Measurements from ENCODE around the gene PTGR3. TPM values are rescaled to one million over a fixed set of nuclear protein-coding genes. Genes with fewer than 3 reads are reported as not detected.

Gene PTGR3
- total RNA-seq, 1 experiment from 2014 or later: 9.3 TPM

DNA sequence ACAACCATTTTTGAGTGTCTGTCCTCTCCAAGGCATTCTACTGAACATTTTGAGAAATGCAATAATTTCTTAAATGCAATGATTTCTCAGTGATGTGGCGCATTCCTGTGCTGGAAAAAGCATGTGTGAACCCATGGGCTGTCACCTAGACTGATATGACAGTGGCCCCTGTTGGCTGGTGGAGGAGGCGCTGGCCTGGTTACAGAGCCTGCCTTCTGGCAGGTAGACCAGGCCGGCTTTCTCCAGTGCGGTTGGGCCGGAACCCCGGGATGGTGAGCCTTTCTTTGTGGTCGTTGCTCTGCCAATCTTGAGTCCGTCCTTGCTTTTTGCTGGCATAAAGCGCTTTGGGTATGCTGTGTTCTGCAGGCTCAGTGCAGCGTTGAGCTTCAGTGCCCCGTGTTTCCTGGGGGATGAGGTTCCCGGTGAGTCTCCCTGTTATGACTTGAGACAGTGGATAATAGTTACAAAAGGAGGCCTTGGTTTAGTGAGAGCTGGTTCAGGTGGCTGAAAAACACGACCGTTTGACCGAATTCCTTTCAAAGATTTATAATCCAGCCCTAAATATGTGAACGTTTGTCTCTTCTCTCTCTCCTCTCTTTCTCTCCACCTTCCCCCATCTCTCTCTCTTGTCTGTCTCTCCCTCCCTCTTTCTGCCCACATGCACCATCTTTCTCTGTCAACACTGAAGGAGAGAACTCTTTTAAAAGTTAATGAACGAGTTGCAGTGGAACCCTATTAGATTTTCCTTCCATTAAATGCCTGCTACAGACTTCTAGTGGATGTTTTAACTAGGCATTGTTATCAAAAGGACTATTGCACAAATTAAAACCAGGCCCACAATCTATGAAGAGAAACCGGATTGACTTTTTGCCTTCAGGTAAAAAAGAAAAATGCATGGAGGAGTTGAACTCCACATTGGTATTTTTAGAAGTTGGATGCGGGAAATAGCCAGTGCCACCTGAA, 35.7 kb upstream of the PTGR3 start:
- Histone ChIP-seq H3K4me3 (ENCODE audit: low read depth, low read length) (no peak overlapping the region), H3K9me3 (no peaks in the 10 kb centered on the region), H3K27me3 (replicated peaks; ENCODE audit: control insufficient read depth, insufficient read depth, low read length) (no peaks in the 10 kb centered on the region), H3K4me1 (no peaks in the 10 kb centered on the region), H3K36me3 (ENCODE audit: control insufficient read depth, insufficient read depth, low read length) (no peaks in the 10 kb centered on the region)
- TF ChIP-seq, protein P1, sequence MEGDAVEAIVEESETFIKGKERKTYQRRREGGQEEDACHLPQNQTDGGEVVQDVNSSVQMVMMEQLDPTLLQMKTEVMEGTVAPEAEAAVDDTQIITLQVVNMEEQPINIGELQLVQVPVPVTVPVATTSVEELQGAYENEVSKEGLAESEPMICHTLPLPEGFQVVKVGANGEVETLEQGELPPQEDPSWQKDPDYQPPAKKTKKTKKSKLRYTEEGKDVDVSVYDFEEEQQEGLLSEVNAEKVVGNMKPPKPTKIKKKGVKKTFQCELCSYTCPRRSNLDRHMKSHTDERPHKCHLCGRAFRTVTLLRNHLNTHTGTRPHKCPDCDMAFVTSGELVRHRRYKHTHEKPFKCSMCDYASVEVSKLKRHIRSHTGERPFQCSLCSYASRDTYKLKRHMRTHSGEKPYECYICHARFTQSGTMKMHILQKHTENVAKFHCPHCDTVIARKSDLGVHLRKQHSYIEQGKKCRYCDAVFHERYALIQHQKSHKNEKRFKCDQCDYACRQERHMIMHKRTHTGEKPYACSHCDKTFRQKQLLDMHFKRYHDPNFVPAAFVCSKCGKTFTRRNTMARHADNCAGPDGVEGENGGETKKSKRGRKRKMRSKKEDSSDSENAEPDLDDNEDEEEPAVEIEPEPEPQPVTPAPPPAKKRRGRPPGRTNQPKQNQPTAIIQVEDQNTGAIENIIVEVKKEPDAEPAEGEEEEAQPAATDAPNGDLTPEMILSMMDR (IDR thresholded peaks at IDR 0.05; ENCODE audit: insufficient read depth in 1 of 2, low read depth in 1 of 2, low read length in 1 of 2, severe bottlenecking in 1 of 2, unreplicated experiment in 1 of 2): peak in 1 of 2 experiments; percentile 42
- intact Hi-C loops (cut with micrococcal nuclease; ENCODE audit: unreplicated experiment): no loop called here
- Mint-ChIP-seq H3K27ac (ENCODE audit: unreplicated experiment) (no peak overlapping the region), H3K4me1 (ENCODE audit: low read depth, unreplicated experiment) (no peaks in the 10 kb centered on the region), H3K9me3 (ENCODE audit: unreplicated experiment) (no peaks in the 10 kb centered on the region), H3K4me3 (ENCODE audit: unreplicated experiment) (no peak overlapping the region), H3K36me3 (ENCODE audit: insufficient read depth, unreplicated experiment) (no peaks in the 10 kb centered on the region), H3K27me3 (ENCODE audit: insufficient read depth, unreplicated experiment) (no peaks in the 10 kb centered on the region)
- BruUV-seq (replicated peaks): no TSS peak
- ChIA-PET CTCF (interaction anchor here (0.6 kb wide), 1 partner anchor 60 kb away, joined by 3 read pairs; no protein-coding TSS in a partner anchor), POLR2A (no interaction called here)
- peak in 1 of 2 experiments; percentile 31 for DNase-seq

DNA sequence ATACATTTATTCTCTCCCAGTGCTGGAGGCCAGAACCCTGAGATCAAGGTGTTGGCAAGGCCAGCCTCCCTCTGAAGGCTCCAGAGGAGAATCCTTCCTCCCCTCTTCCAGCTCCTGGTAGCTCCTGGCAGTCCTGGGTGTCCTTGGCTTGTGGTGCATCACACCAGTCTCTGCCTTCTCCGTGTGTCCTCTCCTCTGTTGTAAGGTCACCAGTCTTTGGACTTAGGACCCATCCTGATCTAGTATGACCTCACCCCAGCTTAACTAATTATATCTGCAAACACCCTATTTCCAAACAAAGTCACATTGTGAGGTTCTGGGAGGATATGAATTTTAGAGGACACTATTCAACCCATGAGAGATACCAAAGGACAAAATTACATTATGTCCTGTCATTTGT, 32.8 kb upstream of the PTGR3 start:
- TF ChIP-seq, protein P1 (IDR thresholded peaks at IDR 0.05; ENCODE audit: insufficient read depth in 1 of 2, low read depth in 1 of 2, low read length in 1 of 2, severe bottlenecking in 1 of 2, unreplicated experiment in 1 of 2): no peak
- Histone ChIP-seq H3K4me3 (ENCODE audit: low read depth, low read length) (no peak overlapping the region), H3K4me1 (no peaks in the 10 kb centered on the region), H3K36me3 (ENCODE audit: control insufficient read depth, insufficient read depth, low read length) (no peaks in the 10 kb centered on the region), H3K27me3 (replicated peaks; ENCODE audit: control insufficient read depth, insufficient read depth, low read length) (no peaks in the 10 kb centered on the region), H3K9me3 (no peaks in the 10 kb centered on the region)
- POLR2A ChIA-PET: no interaction called here
- no peak for DNase-seq
- no peaks in the 10 kb centered on the region for H3K36me3 Mint-ChIP-seq (ENCODE audit: insufficient read depth, unreplicated experiment)
- CTCF ChIA-PET: no interaction called here
- H3K4me1 Mint-ChIP-seq (ENCODE audit: low read depth, unreplicated experiment): no peaks in the 10 kb centered on the region
- intact Hi-C loops (cut with micrococcal nuclease; ENCODE audit: unreplicated experiment): no loop called here
- H3K9me3 Mint-ChIP-seq (ENCODE audit: unreplicated experiment): no peaks in the 10 kb centered on the region
- no peak overlapping the region for H3K27ac Mint-ChIP-seq (ENCODE audit: unreplicated experiment)
- no peaks in the 10 kb centered on the region for H3K27me3 Mint-ChIP-seq (ENCODE audit: insufficient read depth, unreplicated experiment)
- no peak overlapping the region for H3K4me3 Mint-ChIP-seq (ENCODE audit: unreplicated experiment)
- no TSS peak for BruUV-seq (replicated peaks)

DNA sequence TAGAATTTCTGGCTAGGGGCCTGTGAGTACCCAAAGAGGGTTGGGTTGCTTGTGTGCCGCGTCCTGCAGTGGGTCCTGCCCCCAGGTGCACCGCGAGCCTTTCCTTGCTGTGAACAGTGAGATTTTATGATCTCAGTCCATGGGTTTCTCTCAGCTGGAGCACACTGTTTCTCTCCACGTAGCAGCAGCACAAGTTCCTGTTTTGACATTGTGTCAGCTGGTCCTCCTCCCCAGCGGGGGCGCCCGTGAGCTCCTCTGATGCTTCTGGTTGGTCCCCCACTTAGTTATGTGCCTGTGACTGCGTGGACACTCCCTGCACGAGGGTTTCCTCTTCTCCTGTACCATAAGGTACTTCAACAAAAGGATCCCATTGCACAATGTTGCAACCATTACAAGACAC, 31.5 kb upstream of the PTGR3 start:
- no peak overlapping the region for H3K27ac Mint-ChIP-seq (ENCODE audit: unreplicated experiment)
- TF ChIP-seq, protein P1 (IDR thresholded peaks at IDR 0.05; ENCODE audit: insufficient read depth in 1 of 2, low read depth in 1 of 2, low read length in 1 of 2, severe bottlenecking in 1 of 2, unreplicated experiment in 1 of 2): no peak
- H3K9me3 Mint-ChIP-seq (ENCODE audit: unreplicated experiment): no peaks in the 10 kb centered on the region
- Histone ChIP-seq H3K4me3 (ENCODE audit: low read depth, low read length) (no peak overlapping the region), H3K27me3 (replicated peaks; ENCODE audit: control insufficient read depth, insufficient read depth, low read length) (no peaks in the 10 kb centered on the region), H3K9me3 (no peaks in the 10 kb centered on the region), H3K36me3 (ENCODE audit: control insufficient read depth, insufficient read depth, low read length) (no peaks in the 10 kb centered on the region), H3K4me1 (no peaks in the 10 kb centered on the region)
- no peaks in the 10 kb centered on the region for H3K4me1 Mint-ChIP-seq (ENCODE audit: low read depth, unreplicated experiment)
- H3K36me3 Mint-ChIP-seq (ENCODE audit: insufficient read depth, unreplicated experiment): no peaks in the 10 kb centered on the region
- intact Hi-C loops (cut with micrococcal nuclease; ENCODE audit: unreplicated experiment): no loop called here
- no peak overlapping the region for H3K4me3 Mint-ChIP-seq (ENCODE audit: unreplicated experiment)
- DNase-seq: no peak
- POLR2A ChIA-PET: no interaction called here
- BruUV-seq (replicated peaks): no TSS peak
- CTCF ChIA-PET: no interaction called here
- no peaks in the 10 kb centered on the region for H3K27me3 Mint-ChIP-seq (ENCODE audit: insufficient read depth, unreplicated experiment)
